Peyer's patch (tissue), 4 donors: ENCODE results near the gene GABRD. TPM values are rescaled to one million over a fixed set of nuclear protein-coding genes. Genes with fewer than 3 reads are reported as not detected.

Experiments
- DNase-seq, 3 donors: peaks; one replicate each; pipeline ENCODE4 v3.0.0-alpha.2; 2017 to 2019
- H3K27ac ChIP-seq, 4 donors: fragments of 200-600 bp; sonication (generic); one replicate each; pipeline ENCODE4 v1.5.1; 2016 to 2019
- H3K27me3 ChIP-seq, 2 donors: fragments of 200-600 bp; sonication (generic); one replicate each; pipeline ENCODE4 v1.5.1; 2019
- H3K36me3 ChIP-seq, 3 donors: fragments of 200-600 bp; sonication (generic); one replicate each; pipeline ENCODE4 v1.5.1; 2016 to 2019
- H3K4me1 ChIP-seq, 4 donors: fragments of 200-600 bp; sonication (generic); one replicate each; pipeline ENCODE4 v1.5.1; 2016 to 2019
- H3K4me3 ChIP-seq, 4 donors: fragments of 200-600 bp; sonication (generic); 1 replicate in 3 of 4; 2 replicates in 1 of 4; pipeline ENCODE4 v1.5.1; 2016 to 2019; ENCODE audit warnings: mild to moderate bottlenecking in 1 of 4
- H3K9me3 ChIP-seq, 4 donors: fragments of 200-600 bp; sonication (generic); one replicate each; pipeline ENCODE4 v1.5.1; 2016 to 2019; ENCODE audit warnings: mild to moderate bottlenecking in 1 of 4
- POLR2A ChIP-seq, 2 donors: fragments of 450-650 bp; IDR thresholded peaks; one replicate each; pipeline ENCODE4 v1.5.1; 2017; ENCODE audit warnings: antibody characterized with exemption in 2 of 2, mild to moderate bottlenecking in 2 of 2, moderate library complexity in 2 of 2
- total RNA-seq, 4 donors: library from RNA; depleted of rRNA; stranded (reverse); fragments of >200 nt; gene quantifications; one replicate each; pipeline ENCODE4 v1.1.0, GENCODE V29; 2016
- TF ChIP-seq, protein P1 (sequence below), 6 experiments: fragments of 450-650 bp in 4 of 6; fragments of 200-600 bp in 2 of 6; sonication (generic) in 1 of 6; IDR thresholded peaks; one replicate each; pipeline ENCODE4 v1.5.1; 2017 to 2019; ENCODE audit warnings: antibody characterized with exemption in 6 of 6, mild to moderate bottlenecking in 3 of 6, moderate library complexity in 1 of 6

The GABRD gene
- total RNA-seq, 4 donors from 2014 or later: not detected

DNA sequence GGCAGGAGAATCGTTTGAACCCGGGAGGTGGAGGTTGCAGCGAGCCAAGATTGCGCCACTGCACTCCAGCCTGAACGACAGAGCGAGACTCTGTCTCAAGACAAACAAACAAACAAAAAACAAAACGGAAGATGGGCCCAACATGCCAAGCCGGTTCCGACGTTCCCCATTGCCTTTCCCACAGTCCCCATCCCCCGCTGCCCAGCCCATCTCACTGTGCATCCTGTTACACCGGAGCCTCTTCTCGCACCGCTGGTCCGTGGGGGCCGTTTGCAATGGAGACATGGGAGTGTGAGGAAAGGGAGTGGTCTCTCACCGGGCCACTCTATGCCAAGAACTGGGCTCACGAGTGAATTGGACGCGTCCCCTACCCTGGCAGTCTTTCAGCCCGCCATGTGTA lies 14.3 kb upstream of the GABRD start:
- no peak overlapping the region for H3K4me3 ChIP-seq
- no peak for DNase-seq
- no peaks in the 10 kb centered on the region for H3K27me3 ChIP-seq
- H3K27ac ChIP-seq: no peak overlapping the region
- no peaks in the 10 kb centered on the region for H3K36me3 ChIP-seq
- TF ChIP-seq POLR2A (IDR thresholded peaks at IDR 0.05): no peak
- TF ChIP-seq, protein P1, sequence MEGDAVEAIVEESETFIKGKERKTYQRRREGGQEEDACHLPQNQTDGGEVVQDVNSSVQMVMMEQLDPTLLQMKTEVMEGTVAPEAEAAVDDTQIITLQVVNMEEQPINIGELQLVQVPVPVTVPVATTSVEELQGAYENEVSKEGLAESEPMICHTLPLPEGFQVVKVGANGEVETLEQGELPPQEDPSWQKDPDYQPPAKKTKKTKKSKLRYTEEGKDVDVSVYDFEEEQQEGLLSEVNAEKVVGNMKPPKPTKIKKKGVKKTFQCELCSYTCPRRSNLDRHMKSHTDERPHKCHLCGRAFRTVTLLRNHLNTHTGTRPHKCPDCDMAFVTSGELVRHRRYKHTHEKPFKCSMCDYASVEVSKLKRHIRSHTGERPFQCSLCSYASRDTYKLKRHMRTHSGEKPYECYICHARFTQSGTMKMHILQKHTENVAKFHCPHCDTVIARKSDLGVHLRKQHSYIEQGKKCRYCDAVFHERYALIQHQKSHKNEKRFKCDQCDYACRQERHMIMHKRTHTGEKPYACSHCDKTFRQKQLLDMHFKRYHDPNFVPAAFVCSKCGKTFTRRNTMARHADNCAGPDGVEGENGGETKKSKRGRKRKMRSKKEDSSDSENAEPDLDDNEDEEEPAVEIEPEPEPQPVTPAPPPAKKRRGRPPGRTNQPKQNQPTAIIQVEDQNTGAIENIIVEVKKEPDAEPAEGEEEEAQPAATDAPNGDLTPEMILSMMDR (IDR thresholded peaks at IDR 0.05): no peak
- H3K9me3 ChIP-seq: no peaks in the 10 kb centered on the region
- peaks cover 0 to 5% (median 0%) of the 10 kb centered on the region in 4 donors for H3K4me1 ChIP-seq

DNA sequence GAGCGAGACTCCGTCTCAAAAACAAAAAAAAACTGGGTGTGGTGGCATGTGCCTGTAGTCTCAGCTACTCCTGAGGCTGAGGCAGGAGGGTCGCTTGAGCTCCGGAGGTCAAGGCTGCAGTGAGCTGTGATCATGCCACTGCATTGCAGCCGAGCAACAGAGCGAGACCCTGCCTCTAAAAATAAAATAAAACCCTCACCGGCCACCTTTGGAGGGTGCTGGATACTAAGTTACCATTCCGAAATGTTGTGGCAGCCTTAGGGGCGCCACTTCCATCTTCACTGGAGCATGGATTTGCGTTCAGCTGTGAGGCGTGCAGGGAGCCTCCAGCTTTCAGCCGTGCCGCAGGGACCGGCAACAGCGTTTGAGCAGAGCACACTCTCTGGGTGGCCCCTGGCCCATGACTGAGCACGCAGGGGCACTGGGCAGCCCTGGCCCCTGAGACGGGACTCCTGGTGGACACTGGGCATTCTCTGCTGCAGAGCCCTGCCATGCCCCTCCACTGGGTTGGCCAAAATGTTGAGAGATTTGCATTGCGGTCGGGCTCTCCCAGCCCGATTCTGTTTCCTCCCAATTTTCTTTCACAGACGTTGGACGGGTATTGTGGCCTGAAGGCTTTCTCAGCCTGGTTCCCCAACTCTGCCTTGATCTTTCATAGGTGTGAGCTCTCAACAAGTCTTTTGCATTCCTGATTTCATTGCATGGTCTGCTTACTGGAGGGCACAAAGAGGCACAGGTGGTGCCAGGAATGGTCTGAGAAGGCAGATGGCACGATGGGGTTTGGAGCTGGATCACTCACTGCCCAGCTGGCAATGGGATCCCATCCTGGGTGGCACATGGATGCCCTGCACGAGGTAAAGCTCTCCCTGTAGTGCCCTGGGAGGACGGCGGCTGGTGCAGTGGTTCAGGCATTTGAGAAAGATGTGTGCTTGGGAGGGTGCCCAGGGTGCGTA lies 9.8 kb upstream of the GABRD start:
- H3K27me3 ChIP-seq: no peaks in the 10 kb centered on the region
- TF ChIP-seq, protein P1 (IDR thresholded peaks at IDR 0.05): no peak
- no peak for TF ChIP-seq POLR2A (IDR thresholded peaks at IDR 0.05)
- H3K9me3 ChIP-seq: no peaks in the 10 kb centered on the region
- H3K36me3 ChIP-seq: no peaks in the 10 kb centered on the region
- no peaks in the 10 kb centered on the region for H3K4me1 ChIP-seq
- H3K27ac ChIP-seq: no peak overlapping the region
- no peak for DNase-seq
- H3K4me3 ChIP-seq: no peak overlapping the region

DNA sequence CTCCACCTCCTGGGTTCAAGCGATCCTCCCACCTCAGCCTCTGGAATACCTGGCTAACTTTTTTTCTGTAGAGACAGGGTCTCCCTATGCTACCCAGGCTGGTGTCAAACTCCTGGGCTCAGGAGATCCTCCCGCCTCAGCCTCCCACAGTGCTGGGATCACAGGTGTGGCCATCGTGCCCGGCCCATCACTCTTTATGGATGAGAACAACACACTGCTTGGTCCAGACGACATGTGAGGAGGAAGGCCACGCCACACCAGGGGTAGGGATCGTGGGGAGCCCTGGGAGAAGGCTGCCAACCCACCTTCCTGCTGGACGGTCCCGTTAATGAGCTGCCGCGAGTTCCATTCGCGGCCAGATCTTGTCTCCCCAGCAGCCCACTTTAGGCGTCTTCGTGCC lies 5.0 kb upstream of the GABRD start:
- Histone ChIP-seq H3K4me3 (no peak overlapping the region), H3K27ac (no peak overlapping the region), H3K27me3 (peaks cover 0 to 7% of the 10 kb centered on the region in 2 donors), H3K9me3 (peaks cover 0 to 3% (median 0%) of the 10 kb centered on the region in 4 donors), H3K4me1 (no peaks in the 10 kb centered on the region), H3K36me3 (no peaks in the 10 kb centered on the region)
- TF ChIP-seq, protein P1 (IDR thresholded peaks at IDR 0.05): no peak
- TF ChIP-seq POLR2A (IDR thresholded peaks at IDR 0.05): no peak
- no peak for DNase-seq

DNA sequence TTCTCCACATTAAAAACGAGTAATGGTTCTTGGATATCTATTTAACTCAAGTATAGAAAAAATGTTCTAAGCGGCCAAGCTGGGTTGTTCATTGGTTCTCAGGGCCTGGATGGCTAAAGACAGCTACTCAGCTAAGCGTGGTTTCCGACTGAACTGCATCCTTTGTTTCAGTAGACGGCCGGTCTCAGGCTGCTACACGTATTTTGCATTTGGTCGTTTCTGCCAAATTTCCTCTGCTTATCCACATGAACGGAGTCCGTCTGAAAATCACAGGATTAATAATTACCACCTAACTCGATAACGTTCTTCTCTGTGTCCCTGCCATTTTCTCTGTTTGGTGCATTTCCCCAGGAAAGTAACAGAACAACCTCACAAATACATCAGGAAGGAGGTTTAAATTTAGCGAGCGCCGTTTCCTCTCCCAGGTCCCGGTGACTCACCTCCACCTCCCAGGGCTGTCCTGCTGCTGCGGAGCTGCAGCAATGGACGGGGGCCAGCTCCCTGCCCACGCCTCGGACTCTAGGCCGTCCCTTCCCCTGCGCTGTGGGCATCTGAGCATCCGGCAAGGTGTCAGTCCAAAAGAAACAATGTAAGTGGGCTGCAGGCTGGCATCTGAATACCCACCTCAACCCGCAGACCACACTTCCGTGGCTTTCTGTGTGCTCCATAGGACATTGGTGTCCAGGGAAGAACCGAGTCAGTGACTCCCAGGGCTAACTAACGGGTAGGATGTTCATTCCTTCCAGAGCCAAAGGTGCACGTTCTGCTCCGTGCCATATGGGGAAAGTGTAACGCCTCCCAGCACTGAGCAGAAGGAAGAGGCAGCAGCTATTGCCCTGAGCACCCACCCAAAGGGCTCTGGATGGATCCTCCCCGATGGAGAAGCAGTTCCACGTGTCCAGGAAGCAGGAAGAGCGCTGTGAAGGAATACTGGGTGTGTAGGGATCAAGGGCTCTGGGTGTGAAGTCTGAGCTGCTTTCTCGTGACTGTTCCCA lies 4.1 kb upstream of the GABRD start:
- H3K27me3 ChIP-seq: peaks cover 0 to 15% of the 10 kb centered on the region in 2 donors
- H3K4me3 ChIP-seq: no peak overlapping the region
- no peak for DNase-seq
- TF ChIP-seq, protein P1 (IDR thresholded peaks at IDR 0.05): no peak
- TF ChIP-seq POLR2A (IDR thresholded peaks at IDR 0.05): no peak
- no peak overlapping the region for H3K27ac ChIP-seq
- no peaks in the 10 kb centered on the region for H3K36me3 ChIP-seq
- H3K9me3 ChIP-seq: peaks cover 0 to 3% (median 0%) of the 10 kb centered on the region in 4 donors
- H3K4me1 ChIP-seq: peaks cover 0 to 7% (median 3%) of the 10 kb centered on the region in 4 donors

DNA sequence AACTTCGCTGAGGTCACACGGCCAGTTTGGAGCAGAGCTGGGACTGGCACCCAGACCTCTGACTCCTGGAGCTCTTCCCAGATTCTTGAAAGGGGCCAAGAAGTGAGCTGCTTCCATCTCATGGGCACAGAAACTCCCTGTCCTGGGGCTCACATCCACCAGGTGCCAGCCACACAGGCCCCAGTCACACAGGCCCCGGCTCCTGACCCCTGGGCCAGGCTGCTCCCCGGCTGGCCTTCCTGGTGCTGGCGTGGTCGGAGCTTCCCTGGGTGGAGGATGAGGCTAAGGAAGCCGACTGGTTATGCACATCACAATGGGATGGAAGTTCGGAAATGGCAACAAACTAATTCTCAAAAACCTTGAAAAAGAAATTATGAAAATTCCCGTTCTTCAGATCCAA lies 3.0 kb upstream of the GABRD start:
- TF ChIP-seq, protein P1 (IDR thresholded peaks at IDR 0.05): no peak
- no peak for TF ChIP-seq POLR2A (IDR thresholded peaks at IDR 0.05)
- no peak overlapping the region for H3K27ac ChIP-seq
- H3K27me3 ChIP-seq: peaks cover 0 to 24% of the 10 kb centered on the region in 2 donors

More for the DNA sequence above, 3.0 kb upstream of the GABRD start:
- Histone ChIP-seq H3K36me3 (no peaks in the 10 kb centered on the region), H3K9me3 (peaks cover 0 to 3% (median 0%) of the 10 kb centered on the region in 4 donors), H3K4me1 (peaks cover 0 to 8% (median 3%) of the 10 kb centered on the region in 4 donors), H3K4me3 (no peak overlapping the region)
- no peak for DNase-seq
